GM12878 (cell line): Measurements from ENCODE around the gene PSMD11. TPM values are rescaled to one million over a fixed set of nuclear protein-coding genes. Genes with fewer than 3 reads are reported as not detected.

ENCODE experiments used
- ATF2 ChIP-seq: IDR thresholded peaks from 2 replicates; pipeline ENCODE4 v1.6.1; 2012; ENCODE audit warnings: low read length, inconsistent platforms
- BCL11A ChIP-seq: IDR thresholded peaks from 2 replicates; pipeline ENCODE4 v1.6.1; 2011; ENCODE audit warnings: low read depth, low read length
- BMI1 ChIP-seq: fragments of 450-650 bp; IDR thresholded peaks from 2 replicates; pipeline ENCODE4 v1.6.1; 2016; ENCODE audit warnings: mild to moderate bottlenecking, moderate library complexity, borderline replicate concordance
- BRCA1 ChIP-seq: IDR thresholded peaks from 2 replicates; pipeline ENCODE4 v1.6.1; 2011; ENCODE audit warnings: low read depth, low read length, improper control_type of control experiment
- CBFB ChIP-seq: IDR thresholded peaks from 2 replicates; pipeline ENCODE4 v1.6.1; 2016; ENCODE audit warnings: antibody characterized with exemption, low read depth
- CHD1 ChIP-seq: IDR thresholded peaks from 2 replicates; pipeline ENCODE4 v1.6.1; 2012; ENCODE audit warnings: low read depth, low read length, improper control_type of control experiment
- DPF2 ChIP-seq: fragments of 450-650 bp; IDR thresholded peaks from 2 replicates; pipeline ENCODE4 v1.6.1; 2017; ENCODE audit warnings: mild to moderate bottlenecking
- FOXM1 ChIP-seq: IDR thresholded peaks from 2 replicates; pipeline ENCODE4 v1.6.1; 2012; ENCODE audit warnings: low read depth, mild to moderate bottlenecking, inconsistent platforms, low read length, moderate library complexity
- GABPA ChIP-seq: IDR thresholded peaks from 2 replicates; pipeline ENCODE4 v1.6.1; 2014; ENCODE audit warnings: antibody characterized with exemption, low read depth, mild to moderate bottlenecking, inconsistent platforms
- GATAD2B ChIP-seq: fragments of 450-650 bp; conservative IDR thresholded peaks from 2 replicates; pipeline ENCODE4 v1.6.1; 2017; ENCODE audit warnings: low read depth, mild to moderate bottlenecking, moderate library complexity
- JUNB ChIP-seq: IDR thresholded peaks from 2 replicates; pipeline ENCODE4 v1.6.1; 2016; ENCODE audit warnings: antibody characterized with exemption, mild to moderate bottlenecking
- MEF2B ChIP-seq: fragments of 450-650 bp; IDR thresholded peaks from 2 replicates; pipeline ENCODE4 v1.6.1; 2018; ENCODE audit warnings: mild to moderate bottlenecking, moderate library complexity; ENCODE audit not compliant: partially characterized antibody, poor library complexity, severe bottlenecking
- NBN ChIP-seq: fragments of 450-650 bp; IDR thresholded peaks from 2 replicates; pipeline ENCODE4 v1.6.1; 2016
- NFIC ChIP-seq: IDR thresholded peaks from 2 replicates; pipeline ENCODE4 v1.6.1; 2012; ENCODE audit warnings: low read depth, mild to moderate bottlenecking, inconsistent platforms, low read length, moderate library complexity
- POLR2A ChIP-seq: IDR thresholded peaks from 2 replicates; pipeline ENCODE4 v1.6.1; 2011; ENCODE audit warnings: low read depth, mild to moderate bottlenecking, low read length
- RAD21 ChIP-seq: IDR thresholded peaks from 2 replicates; pipeline ENCODE4 v1.6.1; 2011; ENCODE audit warnings: mild to moderate bottlenecking, low read depth, low read length, moderate library complexity; ENCODE audit not compliant: insufficient read depth
- RELA ChIP-seq: fragments of 450-650 bp; IDR thresholded peaks from 2 replicates; pipeline ENCODE4 v1.8.0; 2014; ENCODE audit warnings: borderline replicate concordance; ENCODE audit not compliant: partially characterized antibody
- TAF1 ChIP-seq: IDR thresholded peaks from 2 replicates; pipeline ENCODE4 v1.6.1; 2011; ENCODE audit warnings: mild to moderate bottlenecking, low read depth, low read length, borderline replicate concordance
- ZSCAN29 ChIP-seq: fragments of 450-650 bp; IDR thresholded peaks from 2 replicates; pipeline ENCODE4 v1.6.1; 2017; ENCODE audit warnings: mild to moderate bottlenecking, moderate library complexity
- polyA plus RNA-seq, 11 experiments: library from polyadenylated mRNA; depleted of rRNA in 4 of 11; unstranded in 6 of 11; stranded (reverse) in 5 of 11; fragments of >200 nt; fragmentation: Nextera tagmentation in 4 of 11; fragmentation: Illumina TruSeq in 1 of 11; extraction: Ambion mirVana in 4 of 11; extraction: Trizol in 1 of 11; gene quantifications; 1 replicate in 1 of 11; 2 replicates in 10 of 11; pipeline versions ENCODE4 v1.2.1 to v1.2.3, GENCODE V29; 2011 to 2016; ENCODE audit warnings: inconsistent platforms in 2 of 11, missing spikeins in 2 of 11, low read depth in 1 of 11
- total RNA-seq, 4 experiments: library from RNA; depleted of rRNA in 3 of 4; stranded (reverse); fragments of >200 nt in 3 of 4; fragmentation: Illumina TruSeq in 1 of 4; extraction: Trizol in 1 of 4; gene quantifications; 2 replicates each; pipeline versions ENCODE4 v1.2.1 to v1.2.3, GENCODE V29; 2013 to 2021
- TF ChIP-seq, protein P1 (sequence below): IDR thresholded peaks from 2 replicates; pipeline ENCODE4 v1.6.1; 2012; ENCODE audit warnings: improper control_type of control experiment, low read depth, low read length; ENCODE audit not compliant: insufficient replicate concordance
- TF ChIP-seq, protein P2 (sequence below): fragments of 450-650 bp; IDR thresholded peaks from 2 replicates; pipeline ENCODE4 v1.6.1; 2017; ENCODE audit warnings: mild to moderate bottlenecking, low read depth, inconsistent platforms; ENCODE audit not compliant: poor library complexity, severe bottlenecking

The PSMD11 gene
- total and polyA plus RNA-seq, 10 of the 15 experiments (the other 5 are each of a cell fraction or from before 2014, with no cell fraction given), result 84.1 to 319 (median 120) TPM

DNA sequence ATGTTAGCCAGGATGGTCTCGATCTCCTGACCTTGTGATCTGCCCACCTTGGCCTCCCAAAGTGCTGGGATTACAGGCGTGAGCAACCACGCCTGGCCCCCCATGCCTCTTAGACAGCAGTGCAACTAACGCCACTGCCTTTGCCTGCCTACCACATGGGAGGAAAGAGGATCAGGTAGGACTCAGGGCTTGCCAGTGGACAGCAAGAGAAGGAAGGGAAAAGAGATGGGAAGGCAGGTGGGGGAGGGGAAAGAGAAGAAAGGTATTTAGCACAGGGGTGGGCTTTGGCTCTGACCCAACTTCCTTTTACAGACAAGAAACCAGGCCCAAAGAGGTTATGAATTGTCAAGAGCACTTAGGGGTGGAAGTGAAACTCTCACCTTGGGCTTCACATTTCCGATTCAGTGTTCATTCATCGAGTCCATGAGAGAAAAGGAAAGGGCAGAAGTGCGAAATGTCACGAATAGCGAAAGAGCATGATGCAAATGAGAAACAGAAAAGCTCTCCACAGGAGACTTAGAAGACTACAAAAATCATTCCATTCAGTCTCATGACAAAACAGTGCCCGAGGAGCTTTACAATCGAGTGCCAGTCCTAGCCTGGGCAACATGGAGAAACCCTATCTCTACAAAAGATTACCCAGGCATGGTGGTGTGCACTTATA lies 78.8 kb downstream of the PSMD11 start (continued):
- TF ChIP-seq NFIC (peak; percentile 92), RAD21 (peak; percentile 42), DPF2 (peak; percentile 98), MEF2B (peak; percentile 95), BCL11A (peak; percentile 97), ATF2 (peak; percentile 98), NBN (peak; percentile 98), CBFB (no peak; the same call in 1 of the 2 replicates), BMI1 (peak; percentile 88), GATAD2B (peak; percentile 99), FOXM1 (peak; percentile 99), ZSCAN29 (peak; percentile 56; the same call in 1 of the 2 replicates), GABPA (no peak; the same call in 1 of the 2 replicates), BRCA1 (no peak), RELA (peak; percentile 59), POLR2A (peak; percentile 59), JUNB (peak; percentile 94), CHD1 (no peak), TAF1 (peak; percentile 66; the same call in 1 of the 2 replicates)
- TF ChIP-seq, protein P1, sequence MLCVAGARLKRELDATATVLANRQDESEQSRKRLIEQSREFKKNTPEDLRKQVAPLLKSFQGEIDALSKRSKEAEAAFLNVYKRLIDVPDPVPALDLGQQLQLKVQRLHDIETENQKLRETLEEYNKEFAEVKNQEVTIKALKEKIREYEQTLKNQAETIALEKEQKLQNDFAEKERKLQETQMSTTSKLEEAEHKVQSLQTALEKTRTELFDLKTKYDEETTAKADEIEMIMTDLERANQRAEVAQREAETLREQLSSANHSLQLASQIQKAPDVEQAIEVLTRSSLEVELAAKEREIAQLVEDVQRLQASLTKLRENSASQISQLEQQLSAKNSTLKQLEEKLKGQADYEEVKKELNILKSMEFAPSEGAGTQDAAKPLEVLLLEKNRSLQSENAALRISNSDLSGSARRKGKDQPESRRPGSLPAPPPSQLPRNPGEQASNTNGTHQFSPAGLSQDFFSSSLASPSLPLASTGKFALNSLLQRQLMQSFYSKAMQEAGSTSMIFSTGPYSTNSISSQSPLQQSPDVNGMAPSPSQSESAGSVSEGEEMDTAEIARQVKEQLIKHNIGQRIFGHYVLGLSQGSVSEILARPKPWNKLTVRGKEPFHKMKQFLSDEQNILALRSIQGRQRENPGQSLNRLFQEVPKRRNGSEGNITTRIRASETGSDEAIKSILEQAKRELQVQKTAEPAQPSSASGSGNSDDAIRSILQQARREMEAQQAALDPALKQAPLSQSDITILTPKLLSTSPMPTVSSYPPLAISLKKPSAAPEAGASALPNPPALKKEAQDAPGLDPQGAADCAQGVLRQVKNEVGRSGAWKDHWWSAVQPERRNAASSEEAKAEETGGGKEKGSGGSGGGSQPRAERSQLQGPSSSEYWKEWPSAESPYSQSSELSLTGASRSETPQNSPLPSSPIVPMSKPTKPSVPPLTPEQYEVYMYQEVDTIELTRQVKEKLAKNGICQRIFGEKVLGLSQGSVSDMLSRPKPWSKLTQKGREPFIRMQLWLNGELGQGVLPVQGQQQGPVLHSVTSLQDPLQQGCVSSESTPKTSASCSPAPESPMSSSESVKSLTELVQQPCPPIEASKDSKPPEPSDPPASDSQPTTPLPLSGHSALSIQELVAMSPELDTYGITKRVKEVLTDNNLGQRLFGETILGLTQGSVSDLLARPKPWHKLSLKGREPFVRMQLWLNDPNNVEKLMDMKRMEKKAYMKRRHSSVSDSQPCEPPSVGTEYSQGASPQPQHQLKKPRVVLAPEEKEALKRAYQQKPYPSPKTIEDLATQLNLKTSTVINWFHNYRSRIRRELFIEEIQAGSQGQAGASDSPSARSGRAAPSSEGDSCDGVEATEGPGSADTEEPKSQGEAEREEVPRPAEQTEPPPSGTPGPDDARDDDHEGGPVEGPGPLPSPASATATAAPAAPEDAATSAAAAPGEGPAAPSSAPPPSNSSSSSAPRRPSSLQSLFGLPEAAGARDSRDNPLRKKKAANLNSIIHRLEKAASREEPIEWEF, result peak; percentile 95
- TF ChIP-seq, protein P2, sequence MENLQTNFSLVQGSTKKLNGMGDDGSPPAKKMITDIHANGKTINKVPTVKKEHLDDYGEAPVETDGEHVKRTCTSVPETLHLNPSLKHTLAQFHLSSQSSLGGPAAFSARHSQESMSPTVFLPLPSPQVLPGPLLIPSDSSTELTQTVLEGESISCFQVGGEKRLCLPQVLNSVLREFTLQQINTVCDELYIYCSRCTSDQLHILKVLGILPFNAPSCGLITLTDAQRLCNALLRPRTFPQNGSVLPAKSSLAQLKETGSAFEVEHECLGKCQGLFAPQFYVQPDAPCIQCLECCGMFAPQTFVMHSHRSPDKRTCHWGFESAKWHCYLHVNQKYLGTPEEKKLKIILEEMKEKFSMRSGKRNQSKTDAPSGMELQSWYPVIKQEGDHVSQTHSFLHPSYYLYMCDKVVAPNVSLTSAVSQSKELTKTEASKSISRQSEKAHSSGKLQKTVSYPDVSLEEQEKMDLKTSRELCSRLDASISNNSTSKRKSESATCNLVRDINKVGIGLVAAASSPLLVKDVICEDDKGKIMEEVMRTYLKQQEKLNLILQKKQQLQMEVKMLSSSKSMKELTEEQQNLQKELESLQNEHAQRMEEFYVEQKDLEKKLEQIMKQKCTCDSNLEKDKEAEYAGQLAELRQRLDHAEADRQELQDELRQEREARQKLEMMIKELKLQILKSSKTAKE, result peak; percentile 99
